Activated CD4-positive, alpha-beta memory T cell treated with anti-CD3 and anti-CD28 coated beads, Interleukin-2, amount 10 ng/mL, durations not matched to agents 7 days and 5 days (primary cell): ENCODE data around the gene HES1. TPM values are rescaled to one million over a fixed set of nuclear protein-coding genes. Genes with fewer than 3 reads are reported as not detected.
A peak's percentile ranks its signal among the peaks of the same experiment; 100 is the strongest.
"Not testable (repeated sequence)": the region's sequence is repeated elsewhere in the genome, so short reads cannot be mapped to it uniquely, and the experiment has no call there.

Experiments used
- CTCF ChIA-PET: fragments of 350-600 bp; sonication (Branson Sonifier 250); formaldehyde crosslinking; loops from one replicate; lab custom pipeline; 2021; ENCODE audit warnings: antibody characterized with exemption, inconsistent platforms; lab: Charles Lee
- POLR2A ChIA-PET: fragments of 350-600 bp; sonication (Branson Sonifier 250); formaldehyde crosslinking; loops from one replicate; lab custom pipeline; 2021; ENCODE audit warnings: antibody characterized with exemption; lab: Charles Lee
- DNase-seq: peaks from one replicate; pipeline ENCODE4 v3.0.0-alpha.2; 2020
- H3K27ac Mint-ChIP-seq: one replicate; pipeline ENCODE4 v1.8.0; 2021; ENCODE audit warnings: mild to moderate bottlenecking, mixed read lengths
- H3K27me3 Mint-ChIP-seq: one replicate; pipeline ENCODE4 v1.8.0; 2021; ENCODE audit warnings: mixed read lengths
- H3K36me3 Mint-ChIP-seq: one replicate; pipeline ENCODE4 v1.8.0; 2021; ENCODE audit warnings: low read depth, mixed read lengths
- H3K4me1 Mint-ChIP-seq: one replicate; pipeline ENCODE4 v1.8.0; 2021; ENCODE audit warnings: mixed read lengths
- H3K4me3 Mint-ChIP-seq: one replicate; pipeline ENCODE4 v1.8.0; 2021; ENCODE audit warnings: mild to moderate bottlenecking, mixed read lengths
- H3K9me3 Mint-ChIP-seq: one replicate; pipeline ENCODE4 v1.8.0; 2021; ENCODE audit warnings: mixed read lengths
- total RNA-seq, 2 experiments: library from RNA; stranded (reverse); gene quantifications; one replicate each; pipeline ENCODE4 v1.2.3, GENCODE V29; 2021

The HES1 gene, protein sequence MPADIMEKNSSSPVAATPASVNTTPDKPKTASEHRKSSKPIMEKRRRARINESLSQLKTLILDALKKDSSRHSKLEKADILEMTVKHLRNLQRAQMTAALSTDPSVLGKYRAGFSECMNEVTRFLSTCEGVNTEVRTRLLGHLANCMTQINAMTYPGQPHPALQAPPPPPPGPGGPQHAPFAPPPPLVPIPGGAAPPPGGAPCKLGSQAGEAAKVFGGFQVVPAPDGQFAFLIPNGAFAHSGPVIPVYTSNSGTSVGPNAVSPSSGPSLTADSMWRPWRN
- total RNA-seq = 10 to 100 TPM; 11.2 to 11.3 TPM

GRCh38 chr3:194135806-194136518, at the start of gene HES1:
HES1 (plus strand) TSS chr3:194136148; CDS start chr3:194136381, 233 bp downstream.
- H3K4me1 Mint-ChIP-seq = peaks cover 78% of the 10 kb centered on the region
- ChIA-PET POLR2A (interaction anchor here (1.5 to 8.7 kb wide), 3 partner anchors 11 to 180 kb away, joined by 3 to 85 read pairs (median 19); no protein-coding TSS in a partner anchor), CTCF (interaction anchor here (0.9 to 10.2 kb wide), 10 partner anchors 30 to 470 kb away, joined by 3 to 92 read pairs (median 4); no protein-coding TSS in a partner anchor)
- H3K27me3 Mint-ChIP-seq = peaks cover 72% of the 10 kb centered on the region
- H3K27ac Mint-ChIP-seq = peak within 1 kb of the TSS; percentile 78
- H3K9me3 Mint-ChIP-seq = no peaks in the 10 kb centered on the region
- H3K4me3 Mint-ChIP-seq = peak within 1 kb of the TSS; percentile 84
- DNase-seq = peak; percentile 71
- peaks cover 36% of the 10 kb centered on the region for H3K36me3 Mint-ChIP-seq

- Mint-ChIP-seq H3K4me1 (peaks cover 35% of the 10 kb centered on the region), H3K36me3 (no peaks in the 10 kb centered on the region), H3K4me3 (no peak overlapping the region), H3K9me3 (no peaks in the 10 kb centered on the region), H3K27ac (no peak overlapping the region), H3K27me3 (peaks cover 30% of the 10 kb centered on the region)
- ChIA-PET POLR2A (interaction anchor here (1.7 kb wide), 1 partner anchor 28 kb away, joined by 4 read pairs; no protein-coding TSS in a partner anchor), CTCF (no interaction called here)
- DNase-seq = no peak
Measured at GRCh38 chr3:194086388-194087075, 49.4 kb upstream of the HES1 start.

DNA sequence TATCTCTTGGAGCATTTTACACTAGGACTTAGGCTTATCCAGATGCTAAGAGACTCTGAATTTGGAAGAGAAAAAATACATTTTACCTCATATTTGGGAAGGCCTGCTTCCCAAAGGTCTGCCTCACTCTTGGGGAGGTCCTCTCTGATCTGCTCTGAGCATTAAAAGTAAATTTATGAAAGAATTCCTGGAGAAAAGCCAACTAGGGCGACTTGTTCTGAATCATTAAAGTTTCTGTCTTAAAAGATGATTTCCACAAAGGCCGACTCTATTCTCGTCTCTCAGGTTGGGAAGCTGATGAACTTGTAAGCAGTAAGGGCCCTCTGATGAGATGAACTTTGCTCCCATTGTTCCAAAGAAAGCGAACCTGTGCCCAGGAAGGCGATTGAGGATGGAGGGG, 48.7 kb upstream of the HES1 start:
- no peak for DNase-seq
- peaks cover 30% of the 10 kb centered on the region for H3K27me3 Mint-ChIP-seq
- ChIA-PET CTCF (no interaction called here), POLR2A (no interaction called here)
- H3K9me3 Mint-ChIP-seq = no peaks in the 10 kb centered on the region
- peaks cover 36% of the 10 kb centered on the region for H3K4me1 Mint-ChIP-seq
- H3K36me3 Mint-ChIP-seq = no peaks in the 10 kb centered on the region
- H3K27ac Mint-ChIP-seq = no peak overlapping the region
- H3K4me3 Mint-ChIP-seq = no peak overlapping the region

GRCh38 chr3:194087995-194088855, 47.7 kb upstream of the HES1 start:
- DNase-seq = no peak
- CTCF ChIA-PET = no interaction called here
- H3K27ac Mint-ChIP-seq = no peak overlapping the region
- POLR2A ChIA-PET = interaction anchor here (1.0 kb wide), 1 partner anchor 53 kb away, joined by 3 read pairs; no protein-coding TSS in a partner anchor
- no peak overlapping the region for H3K4me3 Mint-ChIP-seq
- no peaks in the 10 kb centered on the region for H3K36me3 Mint-ChIP-seq
- no peaks in the 10 kb centered on the region for H3K9me3 Mint-ChIP-seq
- H3K27me3 Mint-ChIP-seq = peaks cover 25% of the 10 kb centered on the region
- H3K4me1 Mint-ChIP-seq = peaks cover 37% of the 10 kb centered on the region

DNA sequence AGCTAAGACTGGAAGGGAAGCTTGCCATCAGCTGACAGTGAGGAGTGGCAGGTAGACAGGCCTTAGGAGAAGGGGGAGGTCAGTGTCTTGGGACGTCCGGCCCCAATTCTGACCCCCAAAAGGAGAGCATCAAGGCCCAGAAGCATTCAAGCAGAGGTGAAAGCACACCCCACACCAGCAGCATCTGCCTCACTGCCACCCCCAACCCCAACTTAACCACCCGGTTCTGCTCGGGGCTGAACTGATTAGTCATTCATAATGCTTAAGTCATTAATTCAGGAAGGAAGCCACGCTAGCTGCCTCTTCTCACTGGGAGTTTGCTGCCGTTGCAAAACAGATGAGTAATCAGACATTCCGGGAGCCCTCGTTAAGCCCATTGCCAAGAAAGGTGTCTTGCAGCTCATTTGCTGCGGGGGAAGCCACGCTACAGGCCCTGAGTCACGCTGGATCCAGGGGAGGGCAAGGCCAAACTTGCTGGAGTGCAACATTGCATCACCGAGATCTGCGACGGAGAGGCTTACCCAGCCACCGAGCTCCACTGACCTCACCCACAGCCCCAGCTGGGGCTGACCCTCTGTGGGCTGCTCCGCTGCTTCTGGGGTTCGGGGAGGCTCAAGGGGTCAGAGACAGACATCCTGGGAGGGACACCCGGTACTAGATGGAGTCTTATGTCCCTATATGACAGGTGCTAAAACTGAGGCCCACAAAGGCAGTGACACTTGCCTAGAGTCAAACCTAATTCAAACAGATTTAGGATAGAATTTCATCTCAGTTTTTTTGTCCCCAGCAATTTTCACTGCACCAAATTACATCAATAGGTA, 46.4 kb upstream of the HES1 start:
- H3K27me3 Mint-ChIP-seq = peaks cover 19% of the 10 kb centered on the region

DNA sequence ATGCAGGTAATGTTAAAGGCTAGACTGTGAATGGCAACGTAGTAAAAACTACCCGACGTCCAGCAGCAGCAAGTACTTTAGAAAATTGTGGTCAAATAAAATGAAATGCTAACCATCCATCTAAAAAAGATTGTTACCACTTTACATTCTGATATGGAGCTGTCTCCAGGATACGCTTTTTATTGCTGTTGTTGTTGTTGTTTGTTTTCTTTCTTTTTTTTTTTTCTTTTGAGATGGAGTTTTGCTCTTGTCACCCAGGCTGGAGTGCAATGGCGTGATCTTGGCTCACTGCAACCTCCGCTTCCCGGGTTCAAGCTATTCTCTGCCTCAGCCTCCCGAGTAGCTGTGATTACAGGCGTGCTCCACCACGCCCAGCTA, 45.8 kb upstream of the HES1 start:
- Mint-ChIP-seq H3K4me1 (peaks cover 23% of the 10 kb centered on the region), H3K27me3 (peaks cover 15% of the 10 kb centered on the region), H3K27ac (peak overlapping the region; percentile 72)
- DNase-seq, H3K4me3 Mint-ChIP-seq, POLR2A ChIA-PET, H3K9me3 Mint-ChIP-seq, H3K36me3 Mint-ChIP-seq: not testable (repeated sequence)
- CTCF ChIA-PET = interaction anchor here (0.7 to 1.3 kb wide), 2 partner anchors 29 to 226 kb away, joined by 3 to 5 read pairs; no protein-coding TSS in a partner anchor

More for the DNA sequence above, 46.4 kb upstream of the HES1 start:
- H3K9me3 Mint-ChIP-seq = no peaks in the 10 kb centered on the region
- H3K4me1 Mint-ChIP-seq = peaks cover 27% of the 10 kb centered on the region
- no peaks in the 10 kb centered on the region for H3K36me3 Mint-ChIP-seq
- DNase-seq = peak; percentile 66
- no peak overlapping the region for H3K4me3 Mint-ChIP-seq
- H3K27ac Mint-ChIP-seq = peak overlapping the region; percentile 72
- ChIA-PET CTCF (interaction anchor here (1.3 kb wide), 1 partner anchor 226 kb away, joined by 5 read pairs; no protein-coding TSS in a partner anchor), POLR2A (no interaction called here)

DNA sequence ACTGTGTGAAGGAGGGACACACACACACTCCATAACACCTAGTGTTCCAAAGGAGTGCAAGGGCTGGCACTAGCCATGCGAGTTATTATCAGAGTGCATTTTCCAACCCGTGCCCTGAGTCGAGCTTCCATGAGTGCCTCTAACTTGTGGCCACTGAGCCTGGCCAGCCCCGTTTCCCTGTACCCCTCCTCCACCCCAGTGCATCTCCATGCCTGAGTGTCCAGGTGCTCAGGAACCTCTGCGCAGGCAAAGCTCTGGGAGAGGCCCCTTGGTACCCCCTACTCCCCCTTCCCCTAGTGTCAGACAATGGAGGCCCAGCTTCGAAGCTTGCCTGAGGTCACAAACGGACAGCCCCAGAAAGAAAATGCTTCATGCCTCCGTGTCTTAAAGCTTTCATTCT, 45.2 kb upstream of the HES1 start:
- Mint-ChIP-seq H3K27me3 (peaks cover 13% of the 10 kb centered on the region), H3K4me1 (peaks cover 28% of the 10 kb centered on the region), H3K9me3 (no peaks in the 10 kb centered on the region), H3K27ac (no peak overlapping the region), H3K4me3 (no peak overlapping the region), H3K36me3 (no peaks in the 10 kb centered on the region)
- no peak for DNase-seq
- POLR2A ChIA-PET = interaction anchor here (0.8 kb wide), 1 partner anchor 216 kb away, joined by 3 read pairs; no protein-coding TSS in a partner anchor
- CTCF ChIA-PET = interaction anchor here (0.7 kb wide), 1 partner anchor 29 kb away, joined by 3 read pairs; no protein-coding TSS in a partner anchor

- POLR2A ChIA-PET = interaction anchor here (0.8 kb wide), 1 partner anchor 216 kb away, joined by 3 read pairs; no protein-coding TSS in a partner anchor
- CTCF ChIA-PET = no interaction called here
- Mint-ChIP-seq H3K27me3 (peaks cover 11% of the 10 kb centered on the region), H3K9me3 (no peaks in the 10 kb centered on the region), H3K4me1 (peaks cover 30% of the 10 kb centered on the region), H3K36me3 (no peaks in the 10 kb centered on the region), H3K27ac (no peak overlapping the region), H3K4me3 (no peak overlapping the region)
- no peak for DNase-seq
Measured at GRCh38 chr3:194091141-194091540, 44.8 kb upstream of the HES1 start.

DNA sequence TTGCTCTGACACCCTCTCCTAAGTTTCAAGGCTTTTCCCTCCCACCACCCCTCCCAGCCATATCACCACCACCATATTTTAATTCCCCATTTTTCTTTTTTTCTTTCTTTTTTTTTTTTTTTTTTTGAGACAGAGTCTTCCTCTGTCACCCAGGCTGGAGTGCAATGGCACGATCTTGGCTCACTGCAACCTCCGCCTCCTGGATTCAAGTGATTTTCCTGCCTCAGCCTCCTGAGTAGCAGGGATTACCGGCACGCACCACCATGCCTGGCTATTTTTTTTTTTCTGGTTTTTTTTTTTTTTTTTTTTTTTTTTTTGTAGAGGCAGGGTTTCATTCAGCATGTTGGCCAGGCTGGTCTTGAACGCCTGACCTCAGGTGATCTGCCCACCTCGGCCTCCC, 44.1 kb upstream of the HES1 start:
- CTCF ChIA-PET, H3K27me3 Mint-ChIP-seq, H3K9me3 Mint-ChIP-seq, DNase-seq, H3K36me3 Mint-ChIP-seq, H3K4me3 Mint-ChIP-seq, H3K27ac Mint-ChIP-seq, POLR2A ChIA-PET: not testable (repeated sequence)
- peaks cover 30% of the 10 kb centered on the region for H3K4me1 Mint-ChIP-seq

DNA sequence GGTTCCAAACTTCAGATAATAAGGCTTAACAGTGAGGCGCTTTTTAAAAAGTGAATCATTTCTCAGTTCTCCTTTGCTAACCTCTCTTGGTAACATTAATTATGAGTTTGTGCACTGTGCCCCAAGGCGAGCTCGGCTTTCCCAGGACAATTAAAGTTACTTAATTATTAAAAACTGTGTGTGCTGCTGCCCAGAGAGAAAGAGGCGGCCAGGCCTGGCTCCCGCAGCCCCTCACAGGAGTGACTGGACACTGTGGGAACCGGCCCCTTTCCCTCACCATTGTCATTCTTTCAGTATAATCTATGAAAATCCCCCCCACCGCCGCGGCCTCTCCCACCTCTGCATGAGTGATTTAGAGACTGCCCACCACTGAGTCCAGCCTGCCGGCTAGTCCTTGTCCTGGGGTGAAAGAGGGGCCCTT, 43.1 kb upstream of the HES1 start:
- H3K4me1 Mint-ChIP-seq = peaks cover 34% of the 10 kb centered on the region
- ChIA-PET CTCF (no interaction called here), POLR2A (interaction anchor here (1.4 kb wide), 1 partner anchor 8 kb away, joined by 3 read pairs; no protein-coding TSS in a partner anchor)
- H3K4me3 Mint-ChIP-seq = no peak overlapping the region
- H3K27ac Mint-ChIP-seq = no peak overlapping the region
- DNase-seq = no peak
- no peaks in the 10 kb centered on the region for H3K9me3 Mint-ChIP-seq
- peaks cover 4% of the 10 kb centered on the region for H3K27me3 Mint-ChIP-seq
- H3K36me3 Mint-ChIP-seq = no peaks in the 10 kb centered on the region

- H3K4me3 Mint-ChIP-seq = no peak overlapping the region
- no peak for DNase-seq
- POLR2A ChIA-PET = interaction anchor here (1.4 kb wide), 1 partner anchor 9 kb away, joined by 3 read pairs; no protein-coding TSS in a partner anchor
- peaks cover 41% of the 10 kb centered on the region for H3K4me1 Mint-ChIP-seq
- peaks cover 4% of the 10 kb centered on the region for H3K27me3 Mint-ChIP-seq
- no peak overlapping the region for H3K27ac Mint-ChIP-seq
- H3K36me3 Mint-ChIP-seq = no peaks in the 10 kb centered on the region
- CTCF ChIA-PET = no interaction called here
- no peaks in the 10 kb centered on the region for H3K9me3 Mint-ChIP-seq
Measured at GRCh38 chr3:194093842-194094241, 42.1 kb upstream of the HES1 start.
